GM12874 (cell line): Measurements from ENCODE around the gene INO80C.

Experiments
- CTCF ChIP-seq: IDR thresholded peaks from 2 replicates; pipeline ENCODE4 v1.5.1; 2011; ENCODE audit warnings: low read depth, mild to moderate bottlenecking, control low read depth, low read length, moderate library complexity; ENCODE audit not compliant: insufficient read depth

Gene INO80C

DNA sequence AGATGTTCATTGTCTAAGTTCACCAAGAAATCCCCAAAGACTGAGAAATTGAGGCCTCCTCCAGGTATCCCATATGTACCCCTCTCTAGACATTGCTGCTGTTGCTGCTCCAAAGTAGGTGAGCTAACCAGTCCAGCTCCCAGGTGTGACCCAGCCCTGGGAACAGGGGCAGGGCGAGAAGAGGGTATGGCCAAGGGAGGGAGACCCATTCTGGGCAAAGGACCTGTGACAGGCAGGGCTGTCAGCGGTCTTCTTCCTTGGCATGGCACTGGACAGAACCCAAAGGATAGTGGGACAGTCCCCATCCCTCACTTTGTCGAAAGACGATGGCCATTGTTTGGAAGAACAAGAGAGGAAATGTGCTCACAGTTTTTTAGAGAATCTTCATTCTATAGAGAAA, 7.2 kb upstream of the INO80C start:
- no peak for TF ChIP-seq CTCF

GRCh38 chr18:35502052-35502451, 4.3 kb upstream of the INO80C start:
- TF ChIP-seq CTCF, result no peak

GRCh38 chr18:35501369-35501768, 3.6 kb upstream of the INO80C start:
- TF ChIP-seq CTCF, result no peak

DNA sequence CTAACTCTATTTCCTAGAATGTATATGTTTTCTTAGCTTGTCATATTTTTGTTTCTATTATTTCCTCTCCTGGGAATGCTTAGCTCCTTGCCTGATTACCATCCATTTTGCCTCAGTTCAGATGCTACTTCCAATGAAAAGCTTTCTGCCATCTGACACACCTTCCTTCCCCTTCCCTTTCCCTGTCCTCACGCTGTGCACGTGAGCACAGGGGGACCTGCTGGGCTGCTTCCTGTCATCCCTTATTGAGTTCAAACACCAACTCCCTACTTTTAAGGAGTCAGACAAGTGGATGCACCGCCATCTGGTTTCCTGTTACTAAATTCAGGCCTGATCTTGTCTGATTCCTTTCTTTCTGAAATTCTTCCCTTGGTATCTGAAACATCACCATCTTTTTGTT, 2.4 kb upstream of the INO80C start:
- TF ChIP-seq CTCF, result no peak

- TF ChIP-seq CTCF, result no peak
Measured at GRCh38 chr18:35497027-35497369, 762 bp downstream of the INO80C start.

- TF ChIP-seq CTCF, result no peak
Measured at GRCh38 chr18:35495536-35496314, 2.0 kb downstream of the INO80C start.

DNA sequence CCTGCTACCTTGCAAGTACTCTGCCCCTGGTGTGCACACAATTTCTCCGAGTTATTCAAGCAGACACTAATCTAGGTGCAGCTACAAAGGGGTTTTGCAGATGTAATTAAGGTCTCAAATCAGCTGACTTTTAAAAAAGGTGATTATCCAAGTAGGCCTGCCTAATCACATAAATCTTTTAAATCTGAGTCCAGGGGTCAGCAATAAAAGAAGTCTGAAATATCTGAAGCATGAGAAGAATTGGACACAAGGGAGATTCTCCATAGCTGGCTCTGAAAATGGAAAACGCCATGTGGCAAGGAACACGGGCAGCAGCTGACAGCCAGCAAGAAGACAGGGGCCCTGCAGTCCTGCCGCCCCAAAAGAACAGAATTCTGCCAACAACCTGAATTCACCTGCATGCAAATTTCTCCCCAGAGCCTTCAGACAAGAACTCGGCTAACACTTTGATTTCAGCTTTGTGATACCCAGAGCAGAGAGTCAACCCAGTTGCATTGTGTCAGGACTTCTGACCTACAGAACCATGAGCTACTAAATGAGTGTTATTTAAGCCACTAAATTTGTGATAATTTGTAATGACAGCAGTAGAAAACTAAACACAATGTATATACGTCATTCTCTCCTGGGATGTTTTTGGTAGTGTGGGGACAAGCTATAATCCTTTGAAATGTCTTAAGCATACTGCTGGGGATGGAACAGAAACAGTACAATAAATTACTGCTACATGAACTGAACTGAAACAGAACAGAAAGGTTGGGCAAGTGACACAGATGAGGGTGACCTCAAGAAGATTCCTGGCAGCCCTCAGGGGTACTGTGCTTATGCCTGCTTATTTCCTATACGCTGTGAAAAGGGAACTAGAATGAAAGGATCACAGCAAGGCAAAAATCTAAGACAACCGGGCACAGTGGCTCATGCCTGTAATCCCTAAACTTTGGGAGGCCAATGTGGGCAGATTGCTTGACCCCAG, 3.2 kb downstream of the INO80C start:
- TF ChIP-seq CTCF, result no peak
